NT2/D1 (cell line): ENCODE measurements around the gene ZDHHC3.

ENCODE experiments used
- SUZ12 ChIP-seq: IDR thresholded peaks from 2 replicates; pipeline ENCODE4 v1.6.1; 2011; ENCODE audit not compliant: insufficient read length, insufficient read depth; ENCODE audit errors: extremely low read depth
- YY1 ChIP-seq: IDR thresholded peaks from 2 replicates; pipeline ENCODE4 v1.6.1; 2011; ENCODE audit not compliant: insufficient read length, insufficient read depth

GRCh38 chr3:44981220-44981619 lies 5.2 kb upstream of the ZDHHC3 start:
- TF ChIP-seq SUZ12 (no peak), YY1 (no peak)
